HUES64 (cell line): ENCODE data around the gene FREM1.
"Not testable (repeated sequence)": the region's sequence is repeated elsewhere in the genome, so short reads cannot be mapped to it uniquely, and the experiment has no call there.

Source experiments
- H3K27ac ChIP-seq: 2 replicates; pipeline ENCODE4 v1.7.0; 2013; ENCODE audit warnings: low read depth, low read length, inconsistent platforms
- H3K27me3 ChIP-seq: 2 replicates; pipeline ENCODE4 v1.6.1; 2013; ENCODE audit warnings: mild to moderate bottlenecking, low read length; ENCODE audit not compliant: insufficient read depth
- H3K36me3 ChIP-seq: 2 replicates; pipeline ENCODE4 v1.6.1; 2013; ENCODE audit warnings: mild to moderate bottlenecking, low read length; ENCODE audit not compliant: insufficient read depth
- H3K4me1 ChIP-seq: 2 replicates; pipeline ENCODE4 v1.6.1; 2013; ENCODE audit warnings: mild to moderate bottlenecking, low read length, moderate library complexity; ENCODE audit not compliant: insufficient read depth
- H3K4me3 ChIP-seq: 2 replicates; pipeline ENCODE4 v1.5.1; 2013; ENCODE audit warnings: mild to moderate bottlenecking, low read length, moderate library complexity
- H3K9ac ChIP-seq: 2 replicates; pipeline ENCODE4 v1.6.1; 2013; ENCODE audit warnings: mild to moderate bottlenecking, low read depth, low read length
- H3K9me3 ChIP-seq: 2 replicates; pipeline ENCODE4 v1.6.1; 2013; ENCODE audit warnings: low read depth, low read length; ENCODE audit not compliant: insufficient read depth
- WGBS: fragments of 150-250, 120-280 bp; methylation state at CpG from one replicate; pipeline ENCODE4 v1.1.7; 2013; ENCODE audit warnings: missing lambda C conversion rate; 5-methylcytosine and 5-hydroxymethylcytosine counted together

Gene FREM1

GRCh38 chr9:14935106-14935751 lies 25.0 kb upstream of the FREM1 start:
- Histone ChIP-seq H3K27ac (no peak overlapping the region), H3K4me1 (peaks cover 32% of the 10 kb centered on the region), H3K9ac (no peak overlapping the region), H3K9me3 (no peaks in the 10 kb centered on the region), H3K36me3 (no peaks in the 10 kb centered on the region), H3K4me3 (no peak overlapping the region), H3K27me3 (no peaks in the 10 kb centered on the region)
- WGBS: 88% methylated on average over 3 of the region's 4 CpGs

GRCh38 chr9:14932641-14933040 lies 22.4 kb upstream of the FREM1 start:
- WGBS: 88% methylated on average over 2 of the region's 2 CpGs
- no peaks in the 10 kb centered on the region for H3K36me3 ChIP-seq
- no peaks in the 10 kb centered on the region for H3K9me3 ChIP-seq
- no peak overlapping the region for H3K4me3 ChIP-seq
- peaks cover 23% of the 10 kb centered on the region for H3K4me1 ChIP-seq
- no peak overlapping the region for H3K9ac ChIP-seq
- H3K27ac ChIP-seq: no peak overlapping the region
- H3K27me3 ChIP-seq: no peaks in the 10 kb centered on the region

GRCh38 chr9:14932231-14932630 lies 22.0 kb upstream of the FREM1 start:
- no peaks in the 10 kb centered on the region for H3K27me3 ChIP-seq
- H3K9ac ChIP-seq: no peak overlapping the region
- no peaks in the 10 kb centered on the region for H3K9me3 ChIP-seq
- peaks cover 22% of the 10 kb centered on the region for H3K4me1 ChIP-seq
- H3K27ac ChIP-seq: no peak overlapping the region
- no peaks in the 10 kb centered on the region for H3K36me3 ChIP-seq
- no peak overlapping the region for H3K4me3 ChIP-seq

- H3K36me3 ChIP-seq: no peaks in the 10 kb centered on the region
- no peak overlapping the region for H3K9ac ChIP-seq
- no peak overlapping the region for H3K27ac ChIP-seq
- no peaks in the 10 kb centered on the region for H3K4me1 ChIP-seq
- H3K4me3 ChIP-seq: no peak overlapping the region
- 79% methylated on average over 3 of the region's 3 CpGs for WGBS
- no peaks in the 10 kb centered on the region for H3K27me3 ChIP-seq
- no peaks in the 10 kb centered on the region for H3K9me3 ChIP-seq
These were observed 16.9 kb upstream of the FREM1 start for GRCh38 chr9:14926941-14927624.

- H3K9me3 ChIP-seq: no peaks in the 10 kb centered on the region
- no peaks in the 10 kb centered on the region for H3K4me1 ChIP-seq
- 97% methylated on average over 6 of the region's 7 CpGs for WGBS
- H3K9ac ChIP-seq: no peak overlapping the region
- H3K36me3 ChIP-seq: no peaks in the 10 kb centered on the region
- H3K27me3 ChIP-seq: no peaks in the 10 kb centered on the region
- H3K4me3 ChIP-seq: no peak overlapping the region
- no peak overlapping the region for H3K27ac ChIP-seq
These were observed 14.3 kb upstream of the FREM1 start for GRCh38 chr9:14924230-14925219.

- Histone ChIP-seq H3K9ac (no peak overlapping the region), H3K4me1 (no peaks in the 10 kb centered on the region), H3K9me3 (no peaks in the 10 kb centered on the region), H3K27ac (no peak overlapping the region), H3K27me3 (no peaks in the 10 kb centered on the region), H3K36me3 (no peaks in the 10 kb centered on the region), H3K4me3 (no peak overlapping the region)
- 97% methylated on average over 1 of the region's 2 CpGs for WGBS
These were observed 13.5 kb upstream of the FREM1 start for GRCh38 chr9:14923701-14924100.

GRCh38 chr9:14920805-14921204 lies 10.6 kb upstream of the FREM1 start:
- not testable (repeated sequence) for H3K9me3 ChIP-seq, H3K4me1 ChIP-seq, H3K9ac ChIP-seq, H3K27me3 ChIP-seq, H3K4me3 ChIP-seq, H3K36me3 ChIP-seq, H3K27ac ChIP-seq
- WGBS: 92% methylated on average over 3 of the region's 3 CpGs

GRCh38 chr9:14913366-14913765 lies 3.1 kb upstream of the FREM1 start:
- WGBS: 100% methylated on average over 1 of the region's 1 CpG
- H3K4me1 ChIP-seq: peaks cover 23% of the 10 kb centered on the region
- H3K9me3 ChIP-seq: no peaks in the 10 kb centered on the region
- no peak overlapping the region for H3K27ac ChIP-seq
- H3K27me3 ChIP-seq: no peaks in the 10 kb centered on the region
- H3K4me3 ChIP-seq: no peak overlapping the region
- no peaks in the 10 kb centered on the region for H3K36me3 ChIP-seq
- no peak overlapping the region for H3K9ac ChIP-seq

GRCh38 chr9:14912859-14913258 lies 2.6 kb upstream of the FREM1 start:
- no peaks in the 10 kb centered on the region for H3K27me3 ChIP-seq
- peaks cover 28% of the 10 kb centered on the region for H3K4me1 ChIP-seq
- H3K36me3 ChIP-seq: no peaks in the 10 kb centered on the region
- no peak overlapping the region for H3K27ac ChIP-seq
- H3K4me3 ChIP-seq: no peak overlapping the region
- H3K9me3 ChIP-seq: no peaks in the 10 kb centered on the region
- WGBS: 89% methylated on average over 6 of the region's 6 CpGs
- no peak overlapping the region for H3K9ac ChIP-seq

GRCh38 chr9:14911046-14911445 lies 818 bp upstream of the FREM1 start:
- WGBS: 96% methylated on average over 2 of the region's 2 CpGs
- no peaks in the 10 kb centered on the region for H3K27me3 ChIP-seq
- H3K9me3 ChIP-seq: no peaks in the 10 kb centered on the region
- H3K4me1 ChIP-seq: peaks cover 45% of the 10 kb centered on the region
- H3K27ac ChIP-seq: no peak overlapping the region
- no peaks in the 10 kb centered on the region for H3K36me3 ChIP-seq
- H3K9ac ChIP-seq: no peak overlapping the region
- H3K4me3 ChIP-seq: no peak overlapping the region

GRCh38 chr9:14909601-14909960 lies 647 bp downstream of the FREM1 start:
- Histone ChIP-seq H3K9ac (peak overlapping the region; percentile 45; the same call in 1 of the 2 replicates), H3K36me3 (no peaks in the 10 kb centered on the region), H3K9me3 (no peaks in the 10 kb centered on the region), H3K4me3 (peak overlapping the region; percentile 47), H3K27ac (peak overlapping the region; percentile 46; the same call in 1 of the 2 replicates), H3K27me3 (no peaks in the 10 kb centered on the region), H3K4me1 (peaks cover 47% of the 10 kb centered on the region)
- 70% methylated on average over 2 of the region's 2 CpGs for WGBS
